Measurements from ENCODE around the gene SF3B3.
"Not testable (repeated sequence)": the region's sequence is repeated elsewhere in the genome, so short reads cannot be mapped to it uniquely, and the experiment has no call there.

SF3B3 gene

DNA sequence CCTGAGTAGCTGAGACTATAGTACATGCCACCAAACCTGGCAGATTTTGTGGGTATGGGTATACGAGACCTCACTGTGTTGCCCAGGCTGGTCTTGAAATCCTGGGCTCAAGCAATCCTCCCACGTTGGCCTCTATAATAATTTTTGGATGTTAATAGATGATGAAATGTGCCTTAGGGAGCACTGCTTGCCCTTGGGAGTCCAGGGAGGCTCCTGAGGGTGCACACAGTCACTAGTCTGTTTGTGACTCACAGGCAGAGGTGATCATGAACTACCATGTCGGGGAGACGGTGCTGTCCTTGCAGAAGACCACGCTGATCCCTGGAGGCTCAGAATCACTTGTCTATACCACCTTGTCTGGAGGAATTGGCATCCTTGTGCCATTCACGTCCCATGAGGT lies 46.1 kb downstream of the SF3B3 start:
- no peak for DNase-seq

DNA sequence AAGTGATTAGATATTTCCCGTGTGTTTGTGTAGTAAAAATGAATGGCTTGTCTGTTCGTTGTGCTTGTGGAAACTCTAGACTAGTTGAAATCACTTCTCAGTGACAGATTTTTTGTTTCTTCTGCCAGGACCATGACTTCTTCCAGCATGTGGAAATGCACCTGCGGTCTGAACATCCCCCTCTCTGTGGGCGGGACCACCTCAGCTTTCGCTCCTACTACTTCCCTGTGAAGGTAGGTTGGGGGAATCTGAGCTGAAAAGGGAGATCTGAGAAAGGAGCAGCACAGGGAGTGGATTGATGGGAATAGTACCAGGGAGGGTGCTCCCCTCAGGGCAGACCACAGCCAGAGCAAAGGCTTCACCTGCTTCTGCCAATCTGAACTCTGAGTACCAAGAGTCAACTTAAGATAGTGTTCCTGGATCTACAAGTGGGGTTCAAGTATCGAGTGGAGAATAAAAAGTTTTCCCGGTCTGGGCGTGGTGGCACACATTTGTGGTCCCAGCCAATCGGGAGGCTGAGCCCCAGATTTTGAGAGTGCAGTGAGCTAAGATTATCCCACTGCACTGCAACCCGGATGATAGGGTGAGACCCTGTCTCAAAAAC lies 47.5 kb downstream of the SF3B3 start:
- no peak for DNase-seq

DNA sequence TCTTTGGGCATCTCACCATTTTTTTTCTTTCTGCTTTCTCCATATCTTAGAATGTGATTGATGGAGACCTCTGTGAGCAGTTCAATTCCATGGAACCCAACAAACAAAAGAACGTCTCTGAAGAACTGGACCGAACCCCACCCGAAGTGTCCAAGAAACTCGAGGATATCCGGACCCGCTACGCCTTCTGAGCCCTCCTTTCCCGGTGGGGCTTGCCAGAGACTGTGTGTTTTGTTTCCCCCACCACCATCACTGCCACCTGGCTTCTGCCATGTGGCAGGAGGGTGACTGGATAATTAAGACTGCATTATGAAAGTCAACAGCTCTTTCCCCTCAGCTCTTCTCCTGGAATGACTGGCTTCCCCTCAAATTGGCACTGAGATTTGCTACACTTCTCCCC lies 48.0 kb downstream of the SF3B3 start:
- DNase-seq = no peak

DNA sequence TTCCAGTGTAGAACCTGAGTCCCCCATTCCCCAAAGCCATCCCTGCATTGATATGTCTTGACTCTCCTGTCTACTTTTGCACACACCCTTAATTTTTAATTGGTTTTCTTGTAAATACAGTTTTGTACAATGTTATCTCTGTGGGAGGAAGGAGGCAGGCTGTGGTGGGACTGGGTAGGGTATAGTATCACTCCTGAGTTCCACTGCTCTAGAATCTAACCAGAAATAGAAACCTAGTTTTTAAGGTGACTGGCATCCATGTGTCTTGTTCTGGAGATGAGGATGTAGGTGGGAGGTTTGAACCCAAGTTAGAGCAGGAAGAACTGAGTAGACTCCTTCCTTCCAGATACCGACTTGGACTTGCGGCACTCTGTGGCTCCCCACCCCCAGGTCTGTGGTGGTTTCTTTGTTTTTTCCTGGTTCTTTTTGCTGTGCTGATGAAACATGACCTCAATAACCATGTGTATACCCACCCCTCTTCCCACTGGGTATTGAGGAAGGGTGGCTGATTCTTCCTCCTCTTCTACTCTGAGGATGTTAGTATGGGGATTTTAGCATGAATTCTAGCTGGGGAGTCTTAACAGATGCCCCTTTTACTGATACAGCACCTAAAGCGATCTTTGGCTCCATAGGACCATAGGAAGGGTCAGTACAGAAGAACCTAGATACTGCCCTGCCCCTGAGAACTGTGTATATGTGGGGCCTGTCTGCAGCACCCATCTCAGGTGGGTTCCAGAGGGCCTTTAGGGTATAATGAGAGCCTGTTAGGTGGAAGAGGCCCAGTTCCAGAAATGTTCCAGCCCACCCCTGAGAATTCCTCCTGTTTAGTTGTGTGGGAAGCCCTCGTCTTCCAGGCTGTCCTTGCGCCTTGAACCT lies 48.7 kb downstream of the SF3B3 start:
- no peak for DNase-seq

DNA sequence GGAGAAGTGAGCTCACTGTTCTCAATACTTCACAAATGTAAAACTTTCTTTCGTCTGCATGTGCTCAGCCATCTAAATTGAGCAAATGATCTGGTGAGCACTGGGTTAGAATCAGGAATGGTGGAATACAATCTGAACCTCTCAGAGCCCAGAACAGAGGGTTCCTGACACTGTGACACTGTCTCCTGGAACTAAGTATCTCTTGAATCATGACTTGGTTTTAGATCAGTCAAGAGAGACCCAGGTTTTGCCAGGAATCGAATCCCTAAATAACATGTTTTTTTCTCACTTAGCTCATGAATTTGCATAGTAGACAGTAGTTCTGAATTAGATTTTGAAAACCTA lies 49.3 kb downstream of the SF3B3 start:
- DNase-seq = no peak

DNA sequence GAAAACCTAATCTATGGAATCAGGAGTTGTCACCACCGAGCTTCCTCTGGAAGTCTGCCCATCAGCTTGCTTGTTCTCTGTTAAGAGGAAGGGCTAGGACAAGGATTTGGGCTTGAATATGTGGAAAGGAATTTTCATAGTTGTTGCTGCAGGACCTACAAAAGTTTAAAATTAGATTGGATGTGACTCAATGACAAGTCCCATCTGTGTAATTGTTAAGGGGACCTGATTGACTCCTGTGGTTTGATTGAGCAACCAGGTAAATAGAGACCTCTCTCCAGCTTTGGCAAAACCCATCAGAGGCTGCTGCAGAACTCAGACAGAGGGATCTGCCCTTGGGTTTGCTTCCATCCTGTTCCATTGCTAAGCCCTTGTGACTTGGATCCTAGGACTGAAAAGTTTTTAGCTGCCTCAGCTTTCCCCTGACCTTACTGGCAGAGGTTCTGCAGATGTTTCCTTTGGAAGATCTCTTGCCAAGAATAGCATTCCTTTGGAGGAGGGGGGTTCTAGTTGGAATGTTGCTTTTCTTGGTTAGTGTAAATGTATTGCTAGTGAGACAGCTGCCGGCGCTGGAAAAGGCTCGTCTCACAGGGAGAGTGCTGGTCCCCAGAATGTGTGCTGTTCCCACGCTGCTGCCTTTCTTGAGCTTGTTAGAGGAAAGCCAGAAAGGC lies 50.0 kb downstream of the SF3B3 start:
- DNase-seq = no peak

DNA sequence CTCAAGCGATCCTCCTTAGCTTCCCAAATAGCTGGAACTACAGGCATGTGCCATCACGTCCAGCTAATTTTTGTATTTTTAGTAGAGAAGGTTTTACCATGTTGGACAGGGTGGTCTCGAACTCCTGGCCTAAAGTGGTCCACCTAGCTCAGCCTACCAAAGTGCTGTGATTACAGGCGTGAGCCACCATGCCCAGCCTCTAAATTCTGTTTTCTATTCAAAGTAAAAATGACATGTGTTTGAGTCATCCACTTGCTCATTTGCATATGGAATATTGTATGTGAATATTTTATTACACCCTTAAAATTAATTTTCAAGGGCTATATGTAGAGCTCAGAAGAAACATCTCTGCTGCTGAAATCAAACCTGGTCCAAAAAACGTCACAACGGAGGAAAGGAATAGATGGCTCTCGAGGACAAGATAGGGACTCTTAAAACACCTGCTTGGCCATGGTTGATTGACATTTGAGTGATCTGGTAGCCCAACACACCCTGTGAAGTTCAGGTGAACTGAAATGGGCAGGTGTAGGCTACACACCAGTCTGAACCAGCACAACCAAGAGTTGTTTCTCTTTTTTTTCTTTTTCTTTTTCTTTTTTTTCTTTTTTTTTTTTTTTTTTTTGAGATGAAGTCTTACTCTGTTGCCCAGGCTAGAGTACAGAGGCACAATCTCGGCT lies 51.1 kb downstream of the SF3B3 start:
- DNase-seq = no peak

DNA sequence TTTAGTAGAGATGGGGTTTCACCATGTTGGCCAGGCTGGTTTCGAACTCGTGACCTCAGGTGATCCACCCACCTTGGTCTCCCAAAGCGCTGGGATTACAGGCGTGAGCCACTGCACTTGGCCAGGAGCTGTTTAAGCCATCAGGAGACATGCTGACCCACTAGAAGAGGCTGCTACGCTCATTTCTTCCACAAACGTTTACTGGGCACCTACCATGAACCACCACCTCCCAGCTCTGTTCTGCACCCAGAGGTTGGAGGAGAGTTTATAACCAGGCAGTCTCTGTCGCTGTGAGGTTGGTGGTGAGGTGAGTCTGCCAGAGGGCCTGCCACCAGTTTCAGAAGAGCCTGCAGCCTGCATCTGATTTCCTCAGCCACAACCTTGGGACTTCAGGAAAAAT lies 51.8 kb downstream of the SF3B3 start:
- DNase-seq = no peak

DNA sequence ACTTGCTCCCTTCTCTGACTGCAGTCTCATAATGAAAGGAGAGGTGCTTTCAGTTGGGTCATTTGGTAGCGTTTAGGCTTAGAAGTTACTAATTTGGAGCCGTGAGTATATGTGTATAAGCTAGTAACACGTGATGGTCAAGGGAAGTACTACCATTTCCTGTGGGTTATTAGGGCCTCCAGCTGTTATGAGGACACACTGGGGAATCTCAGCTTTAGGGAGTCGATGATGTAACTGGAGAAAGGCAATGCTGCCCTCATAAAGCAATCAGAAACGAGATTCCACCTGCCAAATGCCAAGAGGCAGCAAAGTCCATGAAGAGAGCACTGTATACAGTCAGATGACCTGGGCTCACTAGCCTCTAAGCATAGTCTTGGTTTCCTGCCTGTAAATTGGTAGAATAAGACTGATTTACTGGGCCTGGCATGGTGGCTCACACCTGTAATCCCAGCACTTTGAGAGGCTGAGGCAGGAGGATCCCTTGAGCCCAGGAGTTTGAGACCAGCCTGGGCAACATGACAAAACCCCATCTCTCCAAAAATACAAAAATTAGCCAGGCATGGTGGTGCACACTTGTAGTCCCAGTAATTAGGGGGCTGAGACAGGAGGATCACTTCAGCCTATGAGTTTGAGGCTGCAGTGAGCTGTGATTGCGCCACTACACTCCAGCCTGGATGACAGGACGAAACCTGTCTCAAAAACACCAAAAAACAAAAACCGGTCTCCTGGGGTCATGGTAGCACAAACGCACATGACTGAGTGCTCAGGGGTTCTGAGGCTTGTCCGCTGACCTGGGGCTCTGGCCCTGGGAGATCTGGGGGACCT lies 53.0 kb downstream of the SF3B3 start:
- no peak for DNase-seq

DNA sequence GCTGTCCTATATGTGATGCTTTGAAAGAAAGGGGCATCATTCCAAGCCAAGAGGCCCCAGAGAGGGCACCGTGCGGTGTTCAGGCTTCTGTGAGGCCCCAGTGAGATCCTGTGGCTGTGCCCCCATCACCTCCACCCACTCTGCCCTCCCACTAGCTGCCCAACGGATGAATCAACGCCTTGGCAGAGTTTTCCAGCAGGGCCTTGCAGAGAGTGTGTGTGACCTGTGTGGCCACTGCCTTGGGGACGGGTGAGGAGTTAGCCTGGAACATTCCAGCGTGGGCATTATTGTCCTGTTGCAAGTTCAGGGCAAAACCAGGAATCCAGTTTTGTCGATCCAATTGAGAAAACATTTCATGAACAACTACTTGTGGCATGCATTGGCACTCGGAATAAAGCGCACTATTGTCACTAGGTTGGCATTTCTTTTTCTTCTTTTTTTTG lies 53.7 kb downstream of the SF3B3 start:
- no peak for DNase-seq

DNA sequence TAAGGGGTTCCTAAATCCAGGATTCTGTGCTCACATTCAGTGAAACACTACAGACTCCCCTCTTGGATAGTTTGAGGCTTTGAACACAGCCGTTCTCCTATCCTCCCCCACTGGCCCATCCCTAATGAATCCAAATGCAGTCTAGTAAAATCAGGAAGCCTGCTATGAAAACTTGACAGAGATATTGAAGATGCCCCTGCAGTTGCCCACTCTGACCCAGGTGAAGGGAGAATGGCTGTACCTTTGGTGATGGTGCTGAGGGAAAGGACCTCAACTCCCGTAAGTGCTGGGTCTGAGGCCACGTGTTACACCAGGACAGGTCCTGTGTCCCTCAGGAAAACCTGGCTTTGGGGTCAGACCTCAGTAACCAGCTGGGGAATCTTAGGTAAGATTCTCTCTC lies 54.4 kb downstream of the SF3B3 start:
- DNase-seq = no peak

DNA sequence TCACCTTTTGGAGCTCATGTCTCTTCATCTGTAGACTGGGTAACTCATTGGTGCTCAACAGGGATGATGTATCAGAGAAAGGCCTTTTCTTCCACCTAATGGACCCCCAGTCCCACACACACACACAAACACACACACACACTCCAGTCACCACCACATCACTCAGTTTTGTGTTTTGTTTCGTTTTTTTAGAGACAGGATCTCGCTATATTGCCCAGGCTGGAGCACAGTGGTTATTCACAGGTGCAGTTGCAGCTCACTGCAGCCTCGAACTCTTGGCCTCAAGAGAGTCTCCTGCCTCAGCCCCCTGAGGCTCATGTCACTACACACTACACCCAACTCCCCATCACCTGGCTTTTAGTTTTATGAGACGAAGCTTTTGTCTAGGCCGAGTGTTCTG lies 55.6 kb downstream of the SF3B3 start:
- no peak for DNase-seq

DNA sequence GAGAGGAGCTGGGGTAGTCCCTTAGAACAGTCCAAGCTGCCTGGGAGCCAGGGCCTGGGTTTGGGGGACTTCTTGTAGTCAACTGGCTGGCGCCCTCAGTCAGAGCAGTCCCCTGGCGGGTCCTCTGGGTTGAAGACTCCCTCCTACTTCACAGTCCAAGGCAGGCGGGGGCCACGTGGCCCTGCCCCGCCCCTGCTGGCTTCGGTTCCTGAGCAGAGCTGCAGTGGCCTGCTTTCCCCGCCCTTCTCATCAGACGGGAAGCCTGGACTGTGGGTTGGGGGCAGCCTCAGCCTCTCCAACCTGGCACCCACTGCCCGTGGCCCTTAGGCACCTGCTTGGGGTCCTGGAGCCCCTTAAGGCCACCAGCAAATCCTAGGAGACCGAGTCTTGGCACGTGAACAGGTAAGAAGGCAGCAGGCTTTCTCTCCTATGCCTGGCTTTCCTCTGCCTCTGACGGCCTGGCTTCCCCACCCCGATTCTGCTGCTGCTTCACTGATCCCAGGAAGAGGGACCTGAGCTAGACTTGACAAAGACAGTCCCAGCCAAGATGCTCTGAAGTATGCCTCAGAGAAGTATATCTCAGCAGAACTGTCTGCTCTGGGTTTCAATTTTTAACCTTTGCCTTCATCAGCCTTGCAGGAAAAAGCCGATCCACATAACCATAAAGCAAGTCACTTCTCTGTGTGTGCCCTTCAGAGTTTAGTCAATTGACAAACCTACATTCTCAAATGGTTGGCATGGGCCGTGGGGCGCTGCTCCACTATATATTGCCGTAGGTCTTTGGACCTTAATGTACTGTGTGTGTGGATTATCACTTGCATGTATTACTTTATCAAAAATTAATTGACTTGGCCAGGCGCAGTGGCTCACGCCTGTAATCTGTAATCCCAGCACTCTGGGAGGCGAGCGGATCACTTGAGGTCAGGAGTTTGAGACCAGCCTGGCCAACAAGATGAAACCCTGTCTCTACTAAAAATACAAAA lies 56.3 kb downstream of the SF3B3 start:
- DNase-seq = no peak

DNA sequence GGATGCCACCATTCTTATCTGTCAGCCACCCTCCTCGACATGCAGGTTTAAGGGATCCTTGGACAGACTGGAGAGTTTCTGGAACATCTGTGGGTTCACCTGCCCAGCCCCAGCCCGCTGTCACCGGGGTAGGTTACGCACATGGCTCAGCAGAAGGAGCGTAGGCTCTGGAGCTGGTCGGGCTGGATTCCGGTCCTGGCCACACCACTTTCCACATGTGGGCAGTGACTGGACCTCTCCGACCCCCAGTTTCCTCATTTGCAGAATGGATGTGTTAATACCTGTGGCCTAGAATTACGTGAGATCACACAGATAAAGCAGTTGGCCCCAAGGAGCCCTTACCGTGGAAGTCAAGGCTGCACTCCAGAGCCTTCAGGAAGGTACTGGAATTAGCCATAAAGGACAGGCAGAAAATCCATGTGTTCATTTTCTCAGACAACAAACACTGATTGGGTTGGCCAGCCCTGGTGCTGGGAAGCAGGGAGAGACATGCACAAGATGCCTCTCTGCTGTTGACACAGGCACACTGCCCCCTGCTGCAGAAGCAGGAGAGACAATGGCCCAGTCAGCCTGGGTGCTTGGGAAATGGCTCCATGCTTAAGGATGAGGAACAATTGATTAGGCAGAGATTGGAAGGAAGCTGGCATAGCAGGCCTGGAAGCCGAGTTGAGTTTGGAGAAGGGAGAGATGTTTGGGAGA lies 58.8 kb downstream of the SF3B3 start:
- DNase-seq = no peak

DNA sequence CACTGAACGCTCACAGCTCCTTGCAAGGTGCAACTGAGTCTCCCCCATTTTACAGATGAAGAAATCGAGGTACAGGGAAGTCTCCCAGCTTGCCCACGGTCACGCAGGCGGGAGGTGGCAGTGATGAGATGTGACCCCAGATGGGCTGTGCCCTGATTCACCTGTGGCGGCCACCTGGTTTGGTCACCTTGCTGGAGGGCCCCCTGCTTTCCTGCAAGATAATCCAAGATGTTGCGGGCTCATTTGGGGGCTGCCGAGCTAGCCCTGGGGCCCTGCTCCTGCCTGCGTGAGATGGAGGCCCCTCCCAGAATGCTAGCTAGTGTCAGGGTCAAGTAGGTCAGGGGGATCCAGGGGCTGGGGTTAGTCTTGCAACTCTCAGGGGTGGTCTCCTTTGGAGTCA lies 63.1 kb downstream of the SF3B3 start:
- DNase-seq = no peak

DNA sequence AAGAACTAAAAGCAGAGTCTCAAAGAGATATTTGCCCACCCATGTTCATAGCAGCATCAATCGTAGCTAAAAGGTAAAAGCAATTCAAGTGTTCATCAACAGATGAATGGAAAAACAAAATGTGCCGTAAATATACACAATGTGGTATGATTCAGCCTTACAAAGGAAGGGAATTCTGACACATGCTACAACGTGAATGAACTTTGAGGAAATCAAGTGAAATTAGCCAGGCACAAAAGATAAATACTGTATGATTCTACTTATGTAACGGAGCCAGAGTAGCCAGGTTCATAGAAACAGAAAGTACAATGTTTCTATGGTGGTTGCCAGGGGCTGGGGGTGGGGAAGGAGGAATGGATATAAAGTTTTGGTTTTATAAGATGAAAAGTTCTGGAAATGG lies 64.9 kb downstream of the SF3B3 start:
- no peak for DNase-seq

DNA sequence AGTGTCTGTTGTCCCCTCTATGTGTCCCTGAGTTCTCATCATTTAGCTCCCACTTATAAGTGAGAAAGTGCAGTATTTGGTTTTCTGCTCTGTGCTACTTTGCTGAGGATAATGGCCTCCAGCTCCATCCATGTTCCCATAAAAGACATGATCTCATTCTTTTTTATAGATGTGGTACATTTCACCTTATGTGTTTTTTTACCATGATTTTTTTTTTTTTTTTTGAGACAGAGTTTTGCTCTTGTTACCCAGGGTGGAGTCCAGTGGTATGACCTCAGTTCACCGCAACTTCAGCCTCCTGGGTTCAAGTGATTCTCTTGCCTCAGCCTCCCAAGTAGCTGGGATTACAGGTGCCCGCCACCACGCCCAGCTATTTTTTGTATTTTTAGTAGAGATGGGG lies 65.8 kb downstream of the SF3B3 start:
- not testable (repeated sequence) for DNase-seq

DNA sequence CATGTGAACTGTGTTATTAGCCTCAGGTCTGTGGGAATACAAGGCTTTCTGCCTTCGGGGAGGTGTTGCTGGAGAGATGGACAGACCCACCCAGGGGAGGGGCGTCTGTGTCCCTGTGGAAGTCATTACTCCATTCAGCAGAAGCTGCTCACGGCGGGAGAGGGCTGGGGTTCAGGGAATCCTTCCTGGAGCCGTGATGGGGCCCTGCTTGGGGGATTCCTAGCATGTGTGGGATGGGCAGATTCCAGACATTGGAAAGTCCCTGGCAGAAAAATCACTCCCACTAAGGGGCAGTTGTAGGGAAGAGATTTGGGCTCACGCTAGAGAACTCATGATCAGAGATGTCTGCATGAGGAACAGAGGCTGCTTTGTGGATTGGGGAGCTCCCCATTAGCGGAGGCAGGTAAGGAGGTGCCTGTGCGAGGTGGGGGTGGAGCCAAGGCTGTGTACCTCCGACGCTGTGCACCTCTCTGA lies 66.4 kb downstream of the SF3B3 start:
- no peak for DNase-seq

DNA sequence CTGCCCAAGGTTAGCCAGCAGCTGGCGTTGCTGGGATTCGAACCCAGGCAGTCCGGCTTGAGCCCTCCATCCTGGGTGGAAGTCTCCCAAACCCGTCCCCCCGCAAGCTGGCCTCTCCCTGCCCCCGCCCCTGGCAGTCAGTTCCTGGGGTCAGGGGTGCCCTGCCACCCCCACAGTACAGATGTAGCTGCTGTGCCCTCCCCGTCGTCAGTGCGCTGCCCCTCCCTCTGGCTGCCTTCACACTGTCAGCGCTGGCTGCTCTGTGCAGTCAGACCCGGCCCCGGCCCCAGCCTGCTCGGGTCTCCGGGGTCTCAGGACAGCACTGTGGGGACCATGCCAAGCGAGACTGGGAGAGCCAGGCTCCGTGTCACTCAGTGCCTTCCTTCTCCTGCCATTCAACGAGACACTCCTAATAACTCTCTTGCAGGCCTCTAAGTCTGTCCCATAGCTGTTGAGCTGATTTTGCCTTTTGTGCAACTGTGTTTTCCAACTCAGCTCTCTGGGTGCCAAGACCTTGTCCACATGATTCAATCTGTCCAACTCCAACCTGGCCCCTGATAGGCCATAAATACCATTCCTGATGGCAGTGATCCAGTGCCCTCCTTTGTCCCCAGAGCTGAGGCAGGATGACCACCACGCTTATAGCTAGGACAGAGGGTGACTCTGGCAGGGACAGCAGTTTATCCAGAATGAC lies 67.3 kb downstream of the SF3B3 start:
- DNase-seq = no peak

DNA sequence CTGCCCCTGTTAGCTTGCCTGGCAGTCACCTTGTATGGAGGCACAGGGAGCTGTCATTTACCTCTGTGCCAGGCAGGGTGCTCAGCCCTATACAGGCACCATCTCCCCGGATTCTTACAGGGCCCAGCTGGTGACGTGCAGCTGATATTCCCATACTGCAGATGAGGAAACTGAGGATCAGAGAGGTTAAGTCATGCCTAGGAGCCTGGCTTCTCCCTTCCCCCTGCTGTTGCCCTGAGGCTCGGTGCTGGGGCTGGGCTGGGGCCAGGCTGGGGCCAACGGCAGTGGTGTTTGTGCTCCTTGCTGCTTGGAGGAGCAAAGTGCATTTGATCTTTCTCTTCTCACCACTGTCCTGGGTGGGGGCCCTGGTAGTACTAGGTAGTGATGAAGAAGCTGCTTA lies 68.0 kb downstream of the SF3B3 start:
- DNase-seq = no peak
